B cell (primary cell): Measurements from ENCODE around the gene GPC3.

Experiments used
- EZH2 ChIP-seq: IDR thresholded peaks from 2 replicates; pipeline ENCODE4 v1.6.1; 2012; ENCODE audit warnings: borderline replicate concordance, low read depth, mild to moderate bottlenecking, moderate library complexity, low read length; ENCODE audit not compliant: insufficient read depth, poor library complexity, severe bottlenecking
- TF ChIP-seq, protein P1 (sequence below): fragments of 200-600 bp; IDR thresholded peaks from one replicate; pipeline ENCODE4 v1.8.0; 2022; ENCODE audit warnings: antibody characterized with exemption, mild to moderate bottlenecking

DNA sequence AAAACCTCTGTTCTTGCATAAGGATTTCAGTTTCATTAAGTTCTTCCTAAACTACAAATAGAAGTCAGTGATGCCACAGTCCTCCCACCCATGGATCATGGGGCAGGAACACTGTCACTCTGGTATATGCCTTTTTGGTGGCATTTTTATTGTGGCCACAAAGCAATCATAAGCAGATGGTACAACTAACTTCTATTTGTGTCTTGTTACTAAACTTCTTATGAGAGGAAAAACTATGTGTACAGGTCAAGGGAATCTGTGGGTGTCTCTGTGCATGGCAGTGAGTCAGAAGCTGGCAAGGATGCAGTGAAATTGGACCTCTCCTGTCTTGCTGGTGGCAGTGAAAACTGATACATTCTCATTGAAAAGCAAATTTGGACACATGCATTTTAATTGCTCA is 325.1 kb downstream of the GPC3 start:
- TF ChIP-seq, protein P1, sequence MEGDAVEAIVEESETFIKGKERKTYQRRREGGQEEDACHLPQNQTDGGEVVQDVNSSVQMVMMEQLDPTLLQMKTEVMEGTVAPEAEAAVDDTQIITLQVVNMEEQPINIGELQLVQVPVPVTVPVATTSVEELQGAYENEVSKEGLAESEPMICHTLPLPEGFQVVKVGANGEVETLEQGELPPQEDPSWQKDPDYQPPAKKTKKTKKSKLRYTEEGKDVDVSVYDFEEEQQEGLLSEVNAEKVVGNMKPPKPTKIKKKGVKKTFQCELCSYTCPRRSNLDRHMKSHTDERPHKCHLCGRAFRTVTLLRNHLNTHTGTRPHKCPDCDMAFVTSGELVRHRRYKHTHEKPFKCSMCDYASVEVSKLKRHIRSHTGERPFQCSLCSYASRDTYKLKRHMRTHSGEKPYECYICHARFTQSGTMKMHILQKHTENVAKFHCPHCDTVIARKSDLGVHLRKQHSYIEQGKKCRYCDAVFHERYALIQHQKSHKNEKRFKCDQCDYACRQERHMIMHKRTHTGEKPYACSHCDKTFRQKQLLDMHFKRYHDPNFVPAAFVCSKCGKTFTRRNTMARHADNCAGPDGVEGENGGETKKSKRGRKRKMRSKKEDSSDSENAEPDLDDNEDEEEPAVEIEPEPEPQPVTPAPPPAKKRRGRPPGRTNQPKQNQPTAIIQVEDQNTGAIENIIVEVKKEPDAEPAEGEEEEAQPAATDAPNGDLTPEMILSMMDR = no peak
- no peak for TF ChIP-seq EZH2
